GM12892 (cell line): ENCODE measurements around the gene ERH.

Experiments used
- POLR2A ChIP-seq: IDR thresholded peaks from 2 replicates; pipeline ENCODE4 v1.6.1; 2011; ENCODE audit warnings: low read depth, low read length, control low read depth
- POLR2AphosphoS5 ChIP-seq: IDR thresholded peaks from 2 replicates; pipeline ENCODE4 v1.6.1; 2011; ENCODE audit warnings: low read depth, low read length, control low read depth
- TAF1 ChIP-seq: IDR thresholded peaks from 2 replicates; pipeline ENCODE4 v1.6.1; 2011; ENCODE audit warnings: low read depth, mild to moderate bottlenecking, control low read depth, low read length, borderline replicate concordance

- TF ChIP-seq POLR2A (no peak), POLR2AphosphoS5 (no peak), TAF1 (no peak)
These were observed 48.9 kb downstream of the ERH start for GRCh38 chr14:69349091-69349777.
